OCI-LY1 (cell line): Measurements from ENCODE around the gene USP28.
A peak's percentile ranks its signal among the peaks of the same experiment; 100 is the strongest.

ENCODE experiments used
- H2AFZ ChIP-seq: fragments of 200-600 bp; sonication (generic), shearing (Covaris generic); 2 replicates; pipeline ENCODE4 v1.6.0; 2014; ENCODE audit warnings: antibody characterized with exemption, mild to moderate bottlenecking, low read length
- H3F3A ChIP-seq: fragments of 200-600 bp; sonication (generic), shearing (Covaris generic); 2 replicates; pipeline ENCODE4 v1.6.0; 2014; ENCODE audit warnings: mild to moderate bottlenecking, antibody characterized with exemption, low read length, moderate library complexity; ENCODE audit not compliant: insufficient read depth
- H3K27ac ChIP-seq: fragments of 200-600 bp; sonication (generic); 2 replicates; pipeline ENCODE4 v1.5.1; 2014; ENCODE audit warnings: low read length, mixed run types, mild to moderate bottlenecking, low read depth; ENCODE audit not compliant: poor library complexity, severe bottlenecking
- H3K27me3 ChIP-seq: fragments of 200-600 bp; sonication (generic); 2 replicates; pipeline ENCODE4 v1.6.0; 2014; ENCODE audit warnings: antibody characterized with exemption, mild to moderate bottlenecking, low read length, moderate library complexity; ENCODE audit not compliant: insufficient read depth
- H3K36me3 ChIP-seq: fragments of 200-600 bp; sonication (generic); 2 replicates; pipeline ENCODE4 v1.6.1; 2014; ENCODE audit warnings: mild to moderate bottlenecking, antibody characterized with exemption, low read length, moderate library complexity, mixed read lengths; ENCODE audit not compliant: insufficient read depth
- H3K4me1 ChIP-seq: fragments of 200-600 bp; sonication (generic); 2 replicates; pipeline ENCODE4 v1.5.1; 2014; ENCODE audit warnings: mild to moderate bottlenecking, low read length, moderate library complexity; ENCODE audit not compliant: insufficient read depth, severe bottlenecking
- H3K4me2 ChIP-seq: fragments of 200-600 bp; sonication (generic), shearing (Covaris generic); 2 replicates; pipeline ENCODE4 v1.6.1; 2014; ENCODE audit warnings: low read length
- H3K4me3 ChIP-seq: fragments of 200-600 bp; sonication (generic); 2 replicates; pipeline ENCODE4 v1.5.1; 2014; ENCODE audit warnings: low read length, low read depth, mild to moderate bottlenecking, mixed read lengths; ENCODE audit not compliant: poor library complexity, severe bottlenecking
- H3K79me2 ChIP-seq: fragments of 200-600 bp; shearing (Covaris generic); 2 replicates; pipeline ENCODE4 v1.6.1; 2016; ENCODE audit warnings: mixed run types, low read length, mixed read lengths; ENCODE audit not compliant: insufficient read depth
- H3K9ac ChIP-seq: fragments of 200-600 bp; sonication (generic), shearing (Covaris generic); 2 replicates; pipeline ENCODE4 v1.6.1; 2014; ENCODE audit warnings: mild to moderate bottlenecking, low read length, mixed read lengths
- H3K9me2 ChIP-seq: fragments of 200-600 bp; sonication (generic), shearing (Covaris generic); 2 replicates; pipeline ENCODE4 v1.6.1; 2014; ENCODE audit warnings: low read depth, mild to moderate bottlenecking, low read length, mixed read lengths
- H3K9me3 ChIP-seq: fragments of 200-600 bp; shearing (Covaris generic); 2 replicates; pipeline ENCODE4 v1.6.1; 2014; ENCODE audit warnings: low read length, mixed read lengths
- H4K20me1 ChIP-seq: fragments of 200-600 bp; sonication (generic), shearing (Covaris generic); 2 replicates; pipeline ENCODE4 v1.6.0; 2016; ENCODE audit warnings: mild to moderate bottlenecking, low read length; ENCODE audit not compliant: insufficient read depth
- EZH2 ChIP-seq: fragments of 200-600 bp; sonication (generic), shearing (Covaris generic); IDR thresholded peaks from 2 replicates; pipeline ENCODE4 v1.8.0; 2017; ENCODE audit warnings: borderline replicate concordance, mixed run types, mild to moderate bottlenecking, antibody characterized with exemption, low read length, moderate library complexity, mixed read lengths
- TF ChIP-seq, protein P1 (sequence below): fragments of 200-600 bp; sonication (generic), shearing (Covaris generic); IDR thresholded peaks from 2 replicates; pipeline ENCODE4 v1.5.1; 2017; ENCODE audit warnings: mild to moderate bottlenecking, antibody characterized with exemption, low read length, moderate library complexity, mixed read lengths

USP28 gene

DNA sequence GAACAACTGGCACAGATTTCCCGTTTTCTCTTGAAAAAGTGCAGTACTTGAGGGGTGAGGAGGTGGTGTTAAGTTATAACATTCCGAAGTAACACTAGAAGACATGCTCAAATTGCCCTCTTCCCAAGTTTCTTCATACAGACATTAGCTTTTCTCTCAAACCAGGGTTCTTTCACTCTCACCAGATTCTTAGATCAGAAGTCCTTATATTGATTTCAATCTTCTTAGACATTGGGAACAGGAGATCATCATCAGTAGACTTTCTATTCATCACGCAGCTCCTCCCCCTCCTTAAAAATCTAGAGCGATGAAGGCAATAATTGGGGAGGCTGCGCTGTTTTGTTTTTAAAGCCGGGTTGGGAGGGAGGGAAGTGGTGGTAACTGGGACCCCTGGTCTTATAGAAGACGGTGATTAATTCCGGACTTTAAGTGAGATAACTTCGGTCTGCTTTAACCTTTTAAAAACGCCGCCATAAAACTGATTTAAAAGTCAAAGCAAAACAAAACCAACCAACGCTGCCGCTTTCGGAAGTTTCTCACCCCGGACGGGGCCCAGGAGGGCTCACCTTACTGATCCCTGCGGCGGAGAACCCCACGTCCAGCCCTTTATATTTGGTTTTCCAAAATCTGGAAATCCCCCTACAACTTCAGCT, 665 bp downstream of the USP28 start:
- no peaks in the 10 kb centered on the region for H3K27me3 ChIP-seq
- no peak overlapping the region for H3K27ac ChIP-seq
- H3K9ac ChIP-seq: peak overlapping the region; percentile 85
- H2AFZ ChIP-seq: no peak overlapping the region; the same call in 1 of the 2 replicates
- no peaks in the 10 kb centered on the region for H3K9me3 ChIP-seq
- H3K79me2 ChIP-seq: no peaks in the 10 kb centered on the region
- peak overlapping the region; percentile 85 for H3K4me3 ChIP-seq
- no peaks in the 10 kb centered on the region; the same call in 1 of the 2 replicates for H3K36me3 ChIP-seq
- no peaks in the 10 kb centered on the region for H3F3A ChIP-seq
- no peaks in the 10 kb centered on the region for H4K20me1 ChIP-seq
- H3K4me2 ChIP-seq: peak overlapping the region; percentile 66
- no peaks in the 10 kb centered on the region for H3K9me2 ChIP-seq
- peaks cover 36% of the 10 kb centered on the region for H3K4me1 ChIP-seq
- TF ChIP-seq, protein P1, sequence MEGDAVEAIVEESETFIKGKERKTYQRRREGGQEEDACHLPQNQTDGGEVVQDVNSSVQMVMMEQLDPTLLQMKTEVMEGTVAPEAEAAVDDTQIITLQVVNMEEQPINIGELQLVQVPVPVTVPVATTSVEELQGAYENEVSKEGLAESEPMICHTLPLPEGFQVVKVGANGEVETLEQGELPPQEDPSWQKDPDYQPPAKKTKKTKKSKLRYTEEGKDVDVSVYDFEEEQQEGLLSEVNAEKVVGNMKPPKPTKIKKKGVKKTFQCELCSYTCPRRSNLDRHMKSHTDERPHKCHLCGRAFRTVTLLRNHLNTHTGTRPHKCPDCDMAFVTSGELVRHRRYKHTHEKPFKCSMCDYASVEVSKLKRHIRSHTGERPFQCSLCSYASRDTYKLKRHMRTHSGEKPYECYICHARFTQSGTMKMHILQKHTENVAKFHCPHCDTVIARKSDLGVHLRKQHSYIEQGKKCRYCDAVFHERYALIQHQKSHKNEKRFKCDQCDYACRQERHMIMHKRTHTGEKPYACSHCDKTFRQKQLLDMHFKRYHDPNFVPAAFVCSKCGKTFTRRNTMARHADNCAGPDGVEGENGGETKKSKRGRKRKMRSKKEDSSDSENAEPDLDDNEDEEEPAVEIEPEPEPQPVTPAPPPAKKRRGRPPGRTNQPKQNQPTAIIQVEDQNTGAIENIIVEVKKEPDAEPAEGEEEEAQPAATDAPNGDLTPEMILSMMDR: no peak
- no peak for TF ChIP-seq EZH2

DNA sequence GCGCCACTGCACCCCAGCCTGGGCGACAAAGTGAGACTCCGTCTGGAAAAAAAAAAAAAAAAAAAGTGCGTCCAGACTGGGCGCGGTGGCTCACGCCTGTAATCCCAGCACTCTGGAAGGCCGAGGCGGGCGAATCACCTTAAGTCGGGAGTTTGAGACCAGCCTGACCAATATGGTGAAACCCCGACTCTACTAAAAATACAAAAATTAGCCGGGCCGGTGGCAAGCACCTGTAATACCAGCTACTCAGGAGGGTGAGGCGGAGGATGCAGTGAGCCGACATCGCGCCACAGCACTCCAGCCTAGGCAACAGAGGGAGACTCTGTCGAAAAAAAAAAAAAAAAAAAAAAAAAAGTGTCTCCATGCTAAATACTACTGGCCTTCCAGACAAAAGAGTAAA, 1.3 kb downstream of the USP28 start:
- Histone ChIP-seq H3K79me2 (no peaks in the 10 kb centered on the region), H3K9ac (no peak overlapping the region), H3K9me2 (no peaks in the 10 kb centered on the region), H3K4me1 (peaks cover 36% of the 10 kb centered on the region), H2AFZ (no peak overlapping the region), H3K27ac (no peak overlapping the region), H3F3A (no peaks in the 10 kb centered on the region), H3K27me3 (no peaks in the 10 kb centered on the region), H3K4me3 (peak overlapping the region; percentile 85), H4K20me1 (no peaks in the 10 kb centered on the region), H3K4me2 (peak overlapping the region; percentile 66), H3K9me3 (no peaks in the 10 kb centered on the region), H3K36me3 (no peaks in the 10 kb centered on the region; the same call in 1 of the 2 replicates)
- no peak for TF ChIP-seq EZH2
- TF ChIP-seq, protein P1: no peak

DNA sequence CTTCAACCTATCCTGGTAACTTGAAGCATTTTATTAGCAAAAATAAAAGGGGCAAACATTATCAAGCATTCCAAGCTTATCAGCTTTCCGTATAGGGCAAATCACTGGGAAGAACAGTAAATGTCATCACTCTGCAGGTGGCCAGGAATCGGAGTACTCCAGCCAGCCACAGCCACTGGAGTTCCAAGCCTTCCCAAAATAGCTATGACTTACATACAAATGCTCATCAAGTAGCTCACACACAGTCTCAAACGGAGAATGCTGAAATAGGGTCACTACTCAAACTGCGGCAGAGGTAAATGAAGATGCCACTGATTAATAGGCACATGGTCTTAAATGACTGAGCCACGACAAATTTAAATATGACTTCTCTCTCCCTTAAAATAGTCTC, 2.1 kb downstream of the USP28 start:
- Histone ChIP-seq H3K27me3 (no peaks in the 10 kb centered on the region), H3K36me3 (no peaks in the 10 kb centered on the region; the same call in 1 of the 2 replicates), H3K9me3 (no peaks in the 10 kb centered on the region), H3K9me2 (no peaks in the 10 kb centered on the region), H3F3A (no peaks in the 10 kb centered on the region), H3K9ac (peak overlapping the region; percentile 17; the same call in 1 of the 2 replicates), H3K4me2 (peak overlapping the region; percentile 66), H4K20me1 (no peaks in the 10 kb centered on the region), H2AFZ (no peak overlapping the region), H3K4me1 (peaks cover 36% of the 10 kb centered on the region), H3K4me3 (peak overlapping the region; percentile 85), H3K79me2 (no peaks in the 10 kb centered on the region), H3K27ac (no peak overlapping the region)
- TF ChIP-seq EZH2: no peak
- TF ChIP-seq, protein P1: no peak
